C4-2B (cell line): Measurements from ENCODE around the gene MBD6.

ENCODE experiments used
- ZFX ChIP-seq: fragments of 450-650 bp; IDR thresholded peaks from 2 replicates; pipeline ENCODE4 v1.6.1; 2017
- TF ChIP-seq, protein P1 (sequence below): fragments of 450-650 bp; conservative IDR thresholded peaks from 2 replicates; pipeline ENCODE4 v1.5.1; 2017; ENCODE audit warnings: mild to moderate bottlenecking

DNA sequence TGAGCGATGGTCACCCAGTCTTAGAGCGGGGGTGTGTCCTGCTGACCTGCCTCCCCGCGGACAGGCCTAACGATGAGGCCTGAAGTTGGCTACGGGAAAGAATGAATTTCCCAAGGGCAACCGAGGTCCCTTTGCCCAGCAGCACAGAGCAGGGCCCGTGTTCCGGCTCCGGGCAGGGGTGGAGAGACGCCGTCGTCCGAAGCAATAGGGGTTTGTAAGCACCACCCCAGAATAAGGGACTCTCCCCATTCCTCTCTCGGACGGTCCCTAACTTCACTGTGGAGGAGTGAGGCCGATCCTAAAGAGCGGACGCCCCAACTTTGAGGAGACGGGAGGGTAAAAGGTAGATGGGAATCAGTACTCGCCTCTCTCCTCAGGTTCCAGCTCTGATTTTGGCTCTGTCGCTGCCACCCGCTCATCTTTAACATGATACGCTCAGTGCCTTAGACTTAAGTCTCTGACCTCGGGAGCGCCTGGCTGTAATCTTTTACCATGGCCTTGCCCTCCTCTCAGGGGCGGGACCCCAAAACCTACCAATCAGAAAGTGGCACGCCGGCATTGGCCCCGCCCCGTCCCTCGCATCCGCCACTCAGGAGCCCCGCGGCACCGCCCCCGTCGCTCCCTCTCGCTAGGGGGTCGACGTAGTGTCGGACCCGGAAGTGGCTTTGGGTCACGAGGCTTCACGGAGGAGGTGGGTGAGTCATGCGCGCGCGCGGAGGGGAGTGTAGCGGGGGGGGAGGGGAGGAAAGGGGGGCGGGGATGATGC, 2.4 kb upstream of the MBD6 start, which contains the start of gene DDIT3:
- TF ChIP-seq, protein P1, sequence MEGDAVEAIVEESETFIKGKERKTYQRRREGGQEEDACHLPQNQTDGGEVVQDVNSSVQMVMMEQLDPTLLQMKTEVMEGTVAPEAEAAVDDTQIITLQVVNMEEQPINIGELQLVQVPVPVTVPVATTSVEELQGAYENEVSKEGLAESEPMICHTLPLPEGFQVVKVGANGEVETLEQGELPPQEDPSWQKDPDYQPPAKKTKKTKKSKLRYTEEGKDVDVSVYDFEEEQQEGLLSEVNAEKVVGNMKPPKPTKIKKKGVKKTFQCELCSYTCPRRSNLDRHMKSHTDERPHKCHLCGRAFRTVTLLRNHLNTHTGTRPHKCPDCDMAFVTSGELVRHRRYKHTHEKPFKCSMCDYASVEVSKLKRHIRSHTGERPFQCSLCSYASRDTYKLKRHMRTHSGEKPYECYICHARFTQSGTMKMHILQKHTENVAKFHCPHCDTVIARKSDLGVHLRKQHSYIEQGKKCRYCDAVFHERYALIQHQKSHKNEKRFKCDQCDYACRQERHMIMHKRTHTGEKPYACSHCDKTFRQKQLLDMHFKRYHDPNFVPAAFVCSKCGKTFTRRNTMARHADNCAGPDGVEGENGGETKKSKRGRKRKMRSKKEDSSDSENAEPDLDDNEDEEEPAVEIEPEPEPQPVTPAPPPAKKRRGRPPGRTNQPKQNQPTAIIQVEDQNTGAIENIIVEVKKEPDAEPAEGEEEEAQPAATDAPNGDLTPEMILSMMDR, result no peak
- TF ChIP-seq ZFX, result peak; percentile 56; the same call in 1 of the 2 replicates
